GM21390 (cell line): ENCODE data around the gene FIS1.
"Not testable (repeated sequence)": the region's sequence is repeated elsewhere in the genome, so short reads cannot be mapped to it uniquely, and the experiment has no call there.

Experiments
- ATAC-seq: cut with Tn5 transposase; IDR thresholded peaks from one replicate; pipeline ENCODE4 v1.9.1; 2021; ENCODE audit not compliant: unreplicated experiment

FIS1 gene

GRCh38 chr7:101258243-101258731 is 13.4 kb upstream of the FIS1 start:
- no peak for ATAC-seq

DNA sequence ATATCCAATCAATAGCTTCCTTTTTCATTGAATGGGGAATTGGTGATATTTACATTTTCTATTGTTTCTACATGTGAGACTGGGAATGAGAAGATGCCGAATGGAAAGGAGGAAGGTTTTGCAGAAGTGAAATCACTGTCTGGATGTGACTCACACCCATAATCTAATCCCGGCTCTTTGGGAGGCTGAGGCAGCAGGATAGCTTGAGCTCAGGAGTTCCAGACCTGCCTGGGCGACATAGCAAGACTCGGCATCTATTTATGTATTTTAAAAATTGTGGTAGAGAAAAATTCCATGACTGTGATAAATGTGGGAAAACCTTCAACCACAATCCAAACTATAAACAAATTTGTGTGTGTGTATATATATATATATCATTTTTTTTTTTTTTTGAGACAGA is 10.9 kb upstream of the FIS1 start:
- no peak for ATAC-seq

DNA sequence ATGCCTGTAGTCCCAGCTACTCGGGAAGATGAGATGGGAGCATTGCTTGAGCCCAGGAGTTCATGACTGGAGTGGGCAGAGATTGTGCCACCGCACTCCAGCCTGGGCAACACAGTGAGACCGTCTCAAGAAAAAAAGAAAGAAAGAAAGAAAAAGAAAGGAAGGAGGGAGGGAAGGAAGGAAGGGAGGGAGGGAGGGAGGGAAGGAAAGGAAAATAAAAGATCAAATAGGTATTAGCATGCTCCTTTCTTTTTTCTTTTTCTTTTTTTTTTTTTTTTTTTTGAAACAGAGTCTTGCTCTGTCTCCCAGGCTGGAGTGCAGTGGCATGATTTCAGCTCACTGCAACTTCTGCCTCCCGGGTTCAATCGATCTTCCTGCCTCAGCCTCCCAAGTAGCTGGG is 8.3 kb upstream of the FIS1 start:
- ATAC-seq = not testable (repeated sequence)

DNA sequence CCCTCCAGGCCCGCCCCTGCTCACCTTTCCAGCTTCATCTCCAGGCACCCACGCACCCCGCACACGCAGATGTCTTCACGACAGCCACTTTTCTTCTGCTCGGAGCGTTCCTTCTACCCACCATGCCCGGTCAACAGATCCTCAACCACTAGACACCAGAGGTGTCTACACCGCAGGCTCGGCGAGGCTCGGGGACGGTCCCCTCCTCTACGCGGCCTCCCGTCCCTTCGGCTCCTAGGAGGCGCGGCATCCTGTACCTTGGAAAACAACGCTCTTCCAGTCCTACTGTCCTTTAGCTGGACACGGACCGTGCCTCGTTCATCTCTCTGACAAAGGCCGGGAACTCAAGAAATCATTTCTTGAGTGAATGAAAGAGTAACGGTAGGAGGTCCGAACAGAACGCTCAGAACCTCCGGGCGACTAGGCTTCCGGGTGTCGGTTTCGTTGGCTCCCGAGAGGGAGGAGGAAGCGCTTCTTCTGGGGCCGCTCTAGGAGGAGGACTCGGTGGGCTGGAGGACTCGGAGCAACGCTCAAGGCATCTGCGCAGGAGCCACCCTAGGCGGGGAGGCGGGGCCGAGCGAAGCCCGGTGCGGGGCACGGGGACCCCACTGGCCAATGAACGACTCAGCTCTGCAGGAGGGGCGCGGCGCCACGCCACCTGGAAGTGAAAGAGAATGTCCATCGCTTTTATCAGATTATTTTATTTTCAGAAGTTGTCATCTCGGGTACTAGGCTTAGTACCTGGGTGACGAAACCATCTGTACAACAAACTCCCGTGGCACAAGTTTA is 7.2 kb upstream of the FIS1 start:
- ATAC-seq = peak; percentile 97

DNA sequence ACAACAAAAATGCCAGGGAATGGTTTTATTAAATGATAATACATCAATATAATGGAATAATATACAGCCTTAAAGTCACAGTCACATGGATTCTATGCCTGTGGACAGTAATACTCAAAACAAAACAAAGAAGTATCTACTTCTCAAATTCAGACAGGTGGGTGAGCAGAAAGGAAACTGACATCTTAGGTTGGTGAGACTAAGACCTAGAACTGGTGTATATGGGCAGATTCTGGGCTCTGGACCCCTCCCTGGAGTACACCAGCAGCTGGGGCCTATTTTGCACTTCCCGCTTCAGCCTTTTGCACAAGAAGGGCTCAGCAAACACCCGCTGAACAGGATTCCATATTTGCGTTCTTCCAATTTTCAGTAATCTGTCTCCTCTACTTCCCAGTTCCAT is 5.4 kb upstream of the FIS1 start:
- ATAC-seq = no peak

GRCh38 chr7:101248276-101248675 is 3.4 kb upstream of the FIS1 start:
- ATAC-seq = no peak

GRCh38 chr7:101245147-101245668 is 327 bp upstream of the FIS1 start:
- no peak for ATAC-seq

GRCh38 chr7:101243646-101244374 is 1.1 kb downstream of the FIS1 start:
- ATAC-seq = no peak

DNA sequence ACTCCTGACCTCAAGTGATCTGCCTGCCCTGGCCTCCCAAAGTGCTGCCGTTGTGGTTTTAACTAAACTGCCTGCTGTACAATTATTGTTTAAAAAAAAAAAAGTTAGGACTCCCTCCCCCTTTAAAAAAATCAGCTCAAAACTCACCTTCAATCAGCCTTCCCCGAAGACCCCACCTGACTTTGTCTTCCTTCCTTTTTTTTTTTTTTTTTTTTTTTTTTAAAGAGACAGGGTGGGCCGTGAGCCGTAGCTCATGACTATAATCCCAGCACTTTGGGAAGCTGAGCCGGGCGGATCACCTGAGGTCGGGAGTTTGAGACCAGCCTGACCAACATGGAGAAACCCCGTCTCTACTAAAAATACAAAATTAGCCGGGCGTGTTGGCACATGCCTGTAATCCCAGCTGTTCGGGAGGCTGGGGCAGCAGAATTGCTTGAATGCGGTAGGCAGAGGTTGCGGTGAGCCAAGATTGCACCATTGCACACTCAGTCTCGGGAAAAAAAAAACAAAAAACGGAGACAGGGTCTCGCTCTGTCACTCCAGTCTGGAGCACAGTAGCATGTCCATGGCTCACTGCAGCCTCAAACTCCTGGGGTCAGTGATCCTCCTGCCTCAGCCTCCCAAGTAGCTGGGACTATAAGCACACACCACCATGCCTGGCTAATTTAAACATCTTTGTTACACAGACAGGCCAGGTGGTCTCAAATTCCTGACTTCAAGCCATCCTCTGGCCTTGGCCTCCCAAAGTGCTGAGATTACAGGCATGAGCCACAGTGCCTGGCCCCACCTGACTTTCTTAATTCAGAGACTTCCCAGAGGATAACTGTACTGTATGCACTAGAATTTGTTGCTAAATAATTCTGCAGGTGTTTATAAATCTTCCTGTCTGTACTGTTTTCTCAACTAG is 3.2 kb downstream of the FIS1 start:
- ATAC-seq = no peak

GRCh38 chr7:101241015-101241363 is 3.9 kb downstream of the FIS1 start:
- no peak for ATAC-seq

DNA sequence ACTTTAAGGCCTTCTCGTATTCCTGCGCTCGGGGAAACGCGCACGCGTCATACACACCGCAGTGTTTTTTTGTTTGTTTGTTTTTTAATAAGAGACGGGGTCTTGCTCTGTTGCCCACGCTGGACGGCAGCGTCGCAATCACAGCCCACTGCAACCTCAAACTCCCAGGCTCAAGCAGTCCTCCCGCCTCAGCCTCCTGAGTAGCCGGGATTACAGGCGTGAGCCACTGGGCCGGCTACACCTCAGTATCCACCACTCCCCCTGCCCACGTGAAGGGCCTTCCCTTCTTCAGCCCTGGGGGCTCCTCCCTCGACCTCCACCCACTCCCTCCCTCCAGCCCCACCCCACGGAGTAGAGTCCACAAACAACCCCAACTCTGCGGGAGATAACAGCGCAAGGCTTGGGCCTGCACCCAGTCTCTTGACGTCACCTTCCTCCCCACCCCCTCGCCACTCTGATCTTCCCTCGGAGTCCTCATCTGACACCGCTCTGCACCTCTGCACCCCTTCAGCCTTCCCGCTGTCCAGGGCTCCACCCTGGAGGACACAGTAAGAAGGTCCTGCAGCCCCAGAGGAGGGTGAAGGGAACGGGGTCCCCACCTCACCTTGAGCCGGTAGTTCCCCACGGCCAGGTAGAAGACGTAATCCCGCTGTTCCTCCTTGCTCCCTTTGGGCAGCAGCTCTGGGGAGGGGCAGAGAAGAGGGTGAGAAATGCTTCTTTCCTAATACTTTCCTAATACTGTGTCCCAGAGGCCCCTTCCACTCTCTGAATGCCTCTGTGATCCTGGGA is 4.5 kb downstream of the FIS1 start:
- ATAC-seq = no peak

GRCh38 chr7:101239951-101240220 is 5.0 kb downstream of the FIS1 start:
- ATAC-seq = no peak

DNA sequence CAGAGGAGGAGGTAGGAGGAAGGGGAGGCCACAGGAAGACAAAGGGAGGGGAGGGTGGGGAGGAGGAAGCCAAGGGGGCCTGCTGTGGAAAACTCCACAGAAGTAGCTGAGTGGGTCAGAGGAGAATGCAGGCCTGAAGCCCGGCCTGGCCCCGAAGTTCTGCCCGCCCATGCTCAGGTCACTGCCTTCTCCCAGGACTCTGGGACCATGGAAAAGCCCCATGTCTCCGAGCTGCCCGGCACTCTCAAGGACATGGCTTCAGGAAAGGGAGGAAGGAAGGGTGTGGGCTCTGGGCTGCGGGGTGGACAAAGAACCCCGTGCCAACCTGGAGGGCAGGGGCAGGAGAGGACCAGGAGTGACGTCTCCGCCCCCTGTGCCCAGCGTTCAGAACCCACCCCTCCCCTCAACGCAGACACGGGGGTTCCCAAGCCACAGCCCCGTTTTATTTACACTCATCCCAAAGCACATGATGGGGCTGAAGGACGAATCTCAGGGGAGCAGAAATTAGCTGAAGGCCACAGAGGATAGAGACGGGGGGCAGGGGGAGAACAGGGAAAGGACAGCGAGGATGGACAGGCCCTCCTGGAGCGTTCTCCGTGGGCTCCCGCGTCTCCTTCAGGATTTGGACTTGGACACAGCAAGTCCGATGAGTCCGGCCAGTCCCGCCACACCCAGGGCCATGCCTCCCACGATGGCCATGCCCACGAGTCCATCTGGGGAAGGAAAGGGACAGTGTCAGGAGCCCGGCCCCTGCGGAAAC is 5.5 kb downstream of the FIS1 start:
- no peak for ATAC-seq

DNA sequence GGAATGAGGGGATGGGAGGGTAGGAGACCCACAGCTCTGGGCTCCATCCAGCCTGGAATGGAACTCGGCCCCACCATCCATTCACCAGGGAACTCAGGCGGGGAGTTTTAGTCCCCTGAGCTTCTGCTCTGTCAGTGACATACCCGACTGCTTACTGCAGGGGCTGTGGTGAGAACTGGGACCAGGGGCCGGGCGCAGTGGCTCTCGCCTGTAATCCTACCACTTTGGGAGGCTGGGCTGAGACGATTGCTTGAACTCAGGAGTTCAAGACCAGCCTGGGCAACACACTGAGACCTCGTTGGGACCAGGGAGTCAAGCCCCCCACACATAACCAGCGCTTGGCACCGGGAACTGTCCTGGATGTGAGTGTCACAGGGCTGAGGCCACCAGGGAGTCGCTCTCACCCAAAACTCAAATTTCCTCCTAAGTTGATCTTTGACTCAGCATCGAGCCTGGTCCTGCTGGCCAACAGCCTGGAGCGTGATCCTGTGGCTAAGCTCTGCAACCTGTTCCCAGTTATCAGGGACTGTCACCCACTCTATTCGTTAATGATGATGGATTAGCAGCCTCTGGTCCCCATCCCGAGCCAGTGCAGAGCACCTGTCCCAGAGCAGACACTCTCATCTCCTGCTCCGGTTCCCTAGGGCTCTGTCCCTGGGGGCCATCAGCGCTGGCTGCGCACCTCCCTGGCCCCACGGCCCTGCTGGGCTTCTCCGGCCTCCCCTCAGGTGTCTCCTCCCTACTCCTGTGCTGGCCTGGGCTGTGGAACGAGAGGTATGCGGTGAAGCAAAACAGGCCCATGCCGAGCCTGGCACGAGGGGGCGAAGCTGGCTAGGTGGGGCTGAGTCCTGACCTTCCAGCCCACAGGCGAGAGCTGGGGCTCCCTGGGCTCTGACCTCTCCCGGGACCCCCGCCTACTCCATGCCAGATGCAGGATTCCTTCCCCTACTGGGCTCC is 6.4 kb downstream of the FIS1 start:
- ATAC-seq = no peak

GRCh38 chr7:101237206-101238067 is 7.4 kb downstream of the FIS1 start, which contains the start of gene CLDN15:
Gene CLDN15, minus strand, starts transcription at chr7:101237802. Its CDS starts 221 bp downstream, at chr7:101237581.
- ATAC-seq = no peak

DNA sequence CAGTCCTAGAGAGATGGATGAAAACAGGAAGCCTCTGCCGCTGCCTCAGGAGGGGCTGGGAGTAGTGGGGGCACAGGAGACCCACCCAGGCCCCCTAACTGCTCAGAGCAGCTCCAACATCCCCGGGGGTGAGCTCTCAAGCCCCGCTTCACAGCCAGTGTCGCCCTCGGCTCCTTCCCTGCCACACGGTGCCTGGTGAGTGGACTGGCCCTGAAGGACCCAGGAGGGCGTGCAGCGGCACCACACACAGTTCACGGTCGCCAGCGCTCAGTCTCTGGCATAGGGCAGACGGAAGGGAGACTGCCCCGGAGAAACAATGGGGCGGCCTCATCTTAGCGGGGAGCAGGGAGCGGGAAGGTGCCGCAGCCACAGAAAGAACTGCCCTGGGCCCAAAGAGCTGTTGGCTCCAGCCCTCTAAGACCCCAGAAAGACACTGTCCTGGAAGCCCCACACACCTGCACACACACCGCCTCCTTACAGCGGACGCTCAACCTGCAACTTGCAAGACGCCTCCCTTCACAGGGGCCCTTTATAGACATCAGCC is 8.5 kb downstream of the FIS1 start:
- no peak for ATAC-seq

GRCh38 chr7:101235522-101235921 is 9.4 kb downstream of the FIS1 start:
- no peak for ATAC-seq
